HG03097 (cell line): ENCODE data around the gene TUG1.

ENCODE experiments used
- ATAC-seq: cut with Tn5 transposase; IDR thresholded peaks from one replicate; pipeline ENCODE4 v1.9.1; 2021; ENCODE audit not compliant: unreplicated experiment, low FRiP score

The TUG1 gene

DNA sequence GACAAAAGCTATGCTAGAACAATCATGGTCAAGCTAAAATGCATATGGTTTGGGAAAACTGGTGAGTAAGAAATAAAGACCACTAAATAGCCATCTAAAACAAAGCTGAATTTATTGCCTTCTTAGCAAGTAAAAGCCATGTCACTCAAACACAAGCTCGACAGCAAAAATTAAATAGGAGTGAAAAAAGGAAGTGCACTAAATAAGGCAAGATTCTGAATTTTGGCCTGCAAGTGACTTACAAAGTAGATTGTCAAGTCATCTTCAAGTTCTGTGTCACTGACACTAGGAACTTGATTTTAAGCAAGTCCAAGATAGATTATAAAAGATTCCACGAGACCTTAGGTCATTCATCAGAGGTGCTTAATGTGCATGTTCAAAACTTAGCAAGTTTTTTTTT is 27.4 kb downstream of the TUG1 start:
- no peak for ATAC-seq

- no peak for ATAC-seq
Observed at GRCh38 chr22:30998329-30998728, 29.3 kb downstream of the TUG1 start.

DNA sequence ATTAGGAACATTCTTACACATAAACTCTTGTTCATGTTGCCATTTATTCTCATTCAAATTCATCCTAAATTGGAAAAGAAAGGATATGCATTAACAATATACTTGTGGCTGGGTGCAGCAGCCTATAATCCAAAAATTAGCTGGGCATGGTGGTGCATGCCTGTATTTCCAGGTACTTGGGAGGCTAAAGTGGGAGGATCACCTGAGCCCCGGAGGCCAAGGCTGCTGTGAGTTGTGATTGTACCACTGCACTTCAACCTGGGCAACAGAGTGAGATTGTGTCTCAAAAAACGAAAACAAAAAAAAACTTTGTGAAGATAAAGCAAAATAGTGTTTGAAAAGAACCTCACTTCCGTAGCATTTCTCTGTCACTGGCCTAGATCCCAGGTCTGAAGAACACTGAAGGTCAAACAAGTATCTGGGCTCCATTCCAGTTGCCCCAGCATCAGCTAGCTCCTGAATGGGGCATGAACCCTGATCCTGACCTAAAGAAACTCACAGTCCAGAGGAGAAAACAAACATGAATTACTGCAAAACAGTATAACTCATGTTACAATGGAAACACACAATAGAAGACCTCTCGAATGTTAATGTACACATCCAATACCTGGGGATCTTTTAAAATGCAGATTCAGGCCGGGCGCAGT is 32.2 kb downstream of the TUG1 start:
- ATAC-seq: no peak

GRCh38 chr22:31005535-31005934 is 36.5 kb downstream of the TUG1 start:
- no peak for ATAC-seq

DNA sequence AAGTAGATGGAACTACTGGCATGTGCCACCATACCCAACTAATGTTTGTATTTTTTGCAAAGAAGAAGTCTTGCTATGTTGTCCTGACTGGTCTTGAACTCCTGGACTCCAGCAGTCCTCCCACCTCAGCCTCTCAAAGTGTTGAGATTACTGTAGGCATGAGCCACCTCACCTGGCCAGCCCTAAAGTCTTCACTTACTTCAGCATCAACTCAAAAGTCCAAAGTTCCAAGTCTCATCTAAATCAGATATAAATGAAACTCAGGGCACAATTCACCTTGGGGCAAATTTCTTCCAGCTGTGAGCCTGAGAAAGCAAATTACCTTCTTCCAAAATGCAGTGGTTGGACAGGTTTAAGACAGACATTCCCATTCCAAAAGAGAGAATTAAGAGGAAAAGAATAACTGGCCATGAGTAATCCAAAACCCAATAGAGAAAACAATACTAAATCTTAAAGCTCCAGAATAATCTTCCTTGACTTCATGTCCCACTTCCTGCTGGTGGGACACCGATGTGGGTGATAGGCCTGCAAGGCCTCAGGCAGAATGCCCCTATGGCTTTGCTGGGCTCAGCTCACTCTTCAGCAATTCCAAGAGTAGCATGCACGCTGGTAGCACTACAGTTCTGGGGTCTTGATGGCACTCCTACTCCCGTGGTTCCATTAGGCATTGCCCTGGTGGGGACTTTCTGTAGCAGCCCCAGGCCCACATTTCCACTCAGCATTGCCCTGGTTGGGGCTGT is 50.3 kb downstream of the TUG1 start:
- no peak for ATAC-seq

DNA sequence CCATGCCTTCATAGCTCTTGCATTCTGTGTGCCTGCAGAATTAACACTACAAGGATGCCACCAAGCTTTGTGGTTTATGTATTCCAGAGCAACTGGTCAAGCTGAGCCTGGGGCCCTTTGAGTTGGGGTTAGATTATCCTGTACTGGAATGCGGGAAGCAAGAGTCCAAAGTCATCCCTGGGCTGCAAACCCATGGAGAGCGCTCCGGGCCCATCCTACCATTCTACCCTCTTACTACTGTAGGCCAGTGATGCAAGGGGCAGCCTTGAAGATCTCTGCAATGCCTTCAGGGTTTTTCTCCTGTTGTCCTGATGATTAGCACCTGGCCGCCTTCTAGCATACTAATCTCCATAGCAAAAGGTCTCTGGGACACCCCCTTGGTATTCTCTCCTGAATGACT is 51.3 kb downstream of the TUG1 start:
- no peak for ATAC-seq

- no peak for ATAC-seq
Observed at GRCh38 chr22:31022516-31022915, 53.5 kb downstream of the TUG1 start.
